Nephron (organoid): ENCODE measurements around the gene PTPRM.
A peak's percentile ranks its signal among the peaks of the same experiment; 100 is the strongest.

Source experiments
- H3K27ac Mint-ChIP-seq, 3 experiments: 2 replicates each; pipeline ENCODE4 v1.8.0; 2020; ENCODE audit warnings: mixed read lengths in 3 of 3, mild to moderate bottlenecking in 2 of 3, moderate library complexity in 1 of 3
- H3K27me3 Mint-ChIP-seq: 2 replicates; pipeline ENCODE4 v1.8.0; 2021; ENCODE audit warnings: low read depth, mild to moderate bottlenecking, moderate library complexity, mixed read lengths
- H3K36me3 Mint-ChIP-seq: 2 replicates; pipeline ENCODE4 v1.8.0; 2020; ENCODE audit warnings: low read depth, mixed read lengths
- H3K4me1 Mint-ChIP-seq: 2 replicates; pipeline ENCODE4 v1.8.0; 2020; ENCODE audit warnings: mixed read lengths
- H3K4me3 Mint-ChIP-seq, 3 experiments: 2 replicates each; pipeline ENCODE4 v1.8.0; 2020; ENCODE audit warnings: mild to moderate bottlenecking in 3 of 3, mixed read lengths in 3 of 3, moderate library complexity in 2 of 3
- H3K9me3 Mint-ChIP-seq: 2 replicates; pipeline ENCODE4 v1.8.0; 2020; ENCODE audit warnings: mixed read lengths
- CTCF ChIP-seq, 3 experiments: fragments of 200-600 bp; sonication (generic); IDR thresholded peaks; one replicate each; pipeline ENCODE4 v1.5.0; 2021; ENCODE audit warnings: antibody characterized with exemption in 3 of 3; ENCODE audit not compliant: unreplicated experiment in 3 of 3

The PTPRM gene

GRCh38 chr18:8167673-8168072 is 600.6 kb downstream of the PTPRM start:
- TF ChIP-seq CTCF (IDR thresholded peaks at IDR 0.05; ENCODE audit: unreplicated experiment in 3 of 3), result no peak
- Mint-ChIP-seq H3K27me3 (no peaks in the 10 kb centered on the region), H3K4me1 (peaks cover 10% of the 10 kb centered on the region), H3K36me3 (no peaks in the 10 kb centered on the region), H3K27ac (no peak overlapping the region), H3K9me3 (no peaks in the 10 kb centered on the region), H3K4me3 (no peak overlapping the region)

- H3K27ac Mint-ChIP-seq, result no peak overlapping the region
- H3K27me3 Mint-ChIP-seq, result no peaks in the 10 kb centered on the region
- no peak for TF ChIP-seq CTCF (IDR thresholded peaks at IDR 0.05; ENCODE audit: unreplicated experiment in 3 of 3)
- H3K4me3 Mint-ChIP-seq, result no peak overlapping the region
- H3K36me3 Mint-ChIP-seq, result no peaks in the 10 kb centered on the region
- H3K4me1 Mint-ChIP-seq, result peaks cover 14% of the 10 kb centered on the region
- no peaks in the 10 kb centered on the region for H3K9me3 Mint-ChIP-seq
Measured at GRCh38 chr18:8169722-8170121, 602.6 kb downstream of the PTPRM start.

- peak overlapping the region in 1 of 3 experiments; percentile 73 for H3K27ac Mint-ChIP-seq
- no peaks in the 10 kb centered on the region for H3K27me3 Mint-ChIP-seq
- H3K4me1 Mint-ChIP-seq, result peaks cover 40% of the 10 kb centered on the region
- H3K4me3 Mint-ChIP-seq, result no peak overlapping the region
- TF ChIP-seq CTCF (IDR thresholded peaks at IDR 0.05; ENCODE audit: unreplicated experiment in 3 of 3), result no peak
- H3K9me3 Mint-ChIP-seq, result peaks cover 3% of the 10 kb centered on the region
- peaks cover 4% of the 10 kb centered on the region for H3K36me3 Mint-ChIP-seq
Measured at GRCh38 chr18:8174771-8175170, 607.7 kb downstream of the PTPRM start.

- Mint-ChIP-seq H3K4me3 (no peak overlapping the region), H3K27ac (peak overlapping the region in 1 of 3 experiments; percentile 73), H3K4me1 (peaks cover 38% of the 10 kb centered on the region), H3K9me3 (peaks cover 5% of the 10 kb centered on the region), H3K27me3 (no peaks in the 10 kb centered on the region), H3K36me3 (peaks cover 7% of the 10 kb centered on the region)
- TF ChIP-seq CTCF (IDR thresholded peaks at IDR 0.05; ENCODE audit: unreplicated experiment in 3 of 3), result no peak
Measured at GRCh38 chr18:8175501-8176061, 608.5 kb downstream of the PTPRM start.

DNA sequence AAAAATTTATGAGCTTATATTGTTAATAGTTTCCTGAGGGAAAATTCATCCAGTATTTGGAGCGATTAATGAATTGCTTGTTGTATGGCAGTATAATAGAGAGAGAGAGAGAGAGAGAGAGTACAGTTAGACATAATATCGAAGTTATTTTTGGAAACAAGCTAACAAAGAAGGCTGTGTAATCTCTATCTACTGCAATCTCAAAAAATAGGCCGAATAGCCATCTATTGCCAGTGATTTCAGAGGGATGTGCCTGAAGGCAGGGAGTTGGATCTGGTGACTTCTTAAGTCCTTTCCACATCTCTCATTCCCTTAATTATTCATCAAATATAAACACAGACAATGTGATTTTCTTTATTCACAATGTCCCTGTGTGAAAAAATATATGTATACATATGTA is 609.0 kb downstream of the PTPRM start:
- H3K27ac Mint-ChIP-seq, result peak overlapping the region; percentile 5 to 73 (median 13)
- H3K4me3 Mint-ChIP-seq, result no peak overlapping the region
- no peak for TF ChIP-seq CTCF (IDR thresholded peaks at IDR 0.05; ENCODE audit: unreplicated experiment in 3 of 3)
- H3K9me3 Mint-ChIP-seq, result peaks cover 5% of the 10 kb centered on the region
- H3K27me3 Mint-ChIP-seq, result no peaks in the 10 kb centered on the region
- peaks cover 33% of the 10 kb centered on the region for H3K4me1 Mint-ChIP-seq
- peaks cover 7% of the 10 kb centered on the region for H3K36me3 Mint-ChIP-seq

DNA sequence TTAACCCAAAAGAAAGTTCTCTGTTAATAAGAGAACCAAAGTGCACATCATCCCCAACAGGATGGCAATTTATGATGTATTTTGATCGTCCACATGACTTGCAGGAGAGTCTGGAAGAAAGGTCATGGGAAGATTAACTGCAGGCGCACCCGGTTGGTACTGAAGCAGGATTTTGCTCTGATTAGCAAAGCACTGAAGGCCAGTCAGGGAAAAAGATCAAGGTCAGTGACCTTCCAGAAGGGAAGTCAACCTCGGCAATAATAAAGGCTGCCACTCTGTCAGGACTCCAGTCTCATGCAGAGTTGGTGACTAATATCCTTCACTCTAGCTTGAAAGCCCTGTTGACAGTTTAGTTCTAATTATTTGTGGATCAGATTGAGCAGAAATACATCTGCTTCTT is 609.4 kb downstream of the PTPRM start:
- TF ChIP-seq CTCF (IDR thresholded peaks at IDR 0.05; ENCODE audit: unreplicated experiment in 3 of 3), result no peak
- no peaks in the 10 kb centered on the region for H3K27me3 Mint-ChIP-seq

More for the DNA sequence above, 609.4 kb downstream of the PTPRM start:
- Mint-ChIP-seq H3K9me3 (peaks cover 5% of the 10 kb centered on the region), H3K27ac (peak overlapping the region; percentile 5 to 73 (median 13)), H3K4me3 (no peak overlapping the region), H3K36me3 (peaks cover 7% of the 10 kb centered on the region), H3K4me1 (peaks cover 33% of the 10 kb centered on the region)
